ENCODE results near the gene SYNRG. TPM values are rescaled to one million over a fixed set of nuclear protein-coding genes. Genes with fewer than 3 reads are reported as not detected.

SYNRG gene
- total and polyA plus RNA-seq, 2 of the 13 experiments (the other 11 are each of a cell fraction or from before 2014, with no cell fraction given), result 7.3 to 8.7 TPM

DNA sequence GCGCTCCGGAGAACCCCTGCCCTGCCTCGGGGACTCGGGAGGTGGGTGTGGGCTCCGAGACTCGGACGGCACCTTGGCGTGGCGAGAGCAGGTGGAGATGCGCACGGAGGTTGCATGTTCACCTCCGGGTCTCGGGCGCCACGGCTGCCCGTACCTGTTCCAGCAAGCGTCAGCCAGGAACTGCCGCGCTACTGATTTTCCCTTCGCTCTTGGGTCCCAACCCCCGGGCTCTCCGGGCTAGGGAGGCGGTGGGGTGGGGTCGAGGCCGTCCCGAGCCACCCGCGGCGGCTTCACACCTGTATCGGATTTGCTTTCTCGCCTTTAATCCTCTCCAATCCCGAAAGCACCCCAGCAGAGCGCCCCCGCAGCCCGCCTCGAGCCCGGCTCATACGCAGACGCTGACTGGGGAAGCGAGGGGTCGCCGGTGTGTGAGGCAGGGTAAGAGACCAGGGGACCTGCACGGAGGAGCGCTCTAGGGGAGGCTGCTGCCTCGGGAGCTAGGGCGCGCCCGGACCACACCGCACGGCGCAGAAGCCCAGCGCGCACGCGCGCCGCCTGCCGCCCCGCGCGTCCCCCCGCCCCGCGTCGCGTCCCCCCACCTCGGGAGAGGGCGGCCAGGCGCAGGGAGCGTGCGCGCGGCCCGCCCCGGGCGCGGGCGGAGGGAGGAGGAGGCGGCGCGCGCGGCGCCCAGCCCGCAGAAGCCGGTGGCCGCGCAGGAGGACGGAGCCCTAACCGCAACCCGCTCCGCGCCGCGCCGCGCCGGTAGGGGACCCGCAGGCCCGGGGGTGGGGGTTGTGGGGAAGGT, 119.8 kb downstream of the SYNRG start, which contains the start of gene DUSP14 (continued):
- TF ChIP-seq ZBTB4 (CRISPR knock-in tag; IDR thresholded peaks at IDR 0.05; ENCODE audit: borderline replicate concordance) (no peak), NRL (CRISPR knock-in tag; IDR thresholded peaks at IDR 0.05; ENCODE audit: borderline replicate concordance) (peak; percentile 71; the same call in 1 of the 2 replicates), CENPX (CRISPR knock-in tag; IDR thresholded peaks at IDR 0.05) (no peak), U2AF2 (IDR thresholded peaks at IDR 0.05; ENCODE audit: low read depth, low read length) (no peak), RBM22 (optimal IDR thresholded peaks at IDR 0.05; ENCODE audit: low read length) (no peak), ARID2 (CRISPR knock-in tag; IDR thresholded peaks at IDR 0.05; ENCODE audit: borderline replicate concordance) (peak; percentile 83), GATA4 (IDR thresholded peaks at IDR 0.05; ENCODE audit: borderline replicate concordance, low read depth) (no peak), KDM3A (CRISPR knock-in tag; IDR thresholded peaks at IDR 0.05; ENCODE audit: low read depth) (no peak), ZNF776 (CRISPR knock-in tag; IDR thresholded peaks at IDR 0.05) (no peak), SP4 (CRISPR knock-in tag; IDR thresholded peaks at IDR 0.05) (no peak), ZXDC (CRISPR knock-in tag; IDR thresholded peaks at IDR 0.05) (no peak), HOXA9 (CRISPR knock-in tag; IDR thresholded peaks at IDR 0.05; ENCODE audit: borderline replicate concordance) (no peak), ZNF484 (CRISPR knock-in tag; IDR thresholded peaks at IDR 0.05; ENCODE audit: borderline replicate concordance, low read depth) (no peak), MEIS1 (CRISPR knock-in tag; IDR thresholded peaks at IDR 0.05; ENCODE audit: borderline replicate concordance) (no peak), ZNF362 (CRISPR knock-in tag; IDR thresholded peaks at IDR 0.05; ENCODE audit: borderline replicate concordance) (no peak)
- TF ChIP-seq, protein P1, sequence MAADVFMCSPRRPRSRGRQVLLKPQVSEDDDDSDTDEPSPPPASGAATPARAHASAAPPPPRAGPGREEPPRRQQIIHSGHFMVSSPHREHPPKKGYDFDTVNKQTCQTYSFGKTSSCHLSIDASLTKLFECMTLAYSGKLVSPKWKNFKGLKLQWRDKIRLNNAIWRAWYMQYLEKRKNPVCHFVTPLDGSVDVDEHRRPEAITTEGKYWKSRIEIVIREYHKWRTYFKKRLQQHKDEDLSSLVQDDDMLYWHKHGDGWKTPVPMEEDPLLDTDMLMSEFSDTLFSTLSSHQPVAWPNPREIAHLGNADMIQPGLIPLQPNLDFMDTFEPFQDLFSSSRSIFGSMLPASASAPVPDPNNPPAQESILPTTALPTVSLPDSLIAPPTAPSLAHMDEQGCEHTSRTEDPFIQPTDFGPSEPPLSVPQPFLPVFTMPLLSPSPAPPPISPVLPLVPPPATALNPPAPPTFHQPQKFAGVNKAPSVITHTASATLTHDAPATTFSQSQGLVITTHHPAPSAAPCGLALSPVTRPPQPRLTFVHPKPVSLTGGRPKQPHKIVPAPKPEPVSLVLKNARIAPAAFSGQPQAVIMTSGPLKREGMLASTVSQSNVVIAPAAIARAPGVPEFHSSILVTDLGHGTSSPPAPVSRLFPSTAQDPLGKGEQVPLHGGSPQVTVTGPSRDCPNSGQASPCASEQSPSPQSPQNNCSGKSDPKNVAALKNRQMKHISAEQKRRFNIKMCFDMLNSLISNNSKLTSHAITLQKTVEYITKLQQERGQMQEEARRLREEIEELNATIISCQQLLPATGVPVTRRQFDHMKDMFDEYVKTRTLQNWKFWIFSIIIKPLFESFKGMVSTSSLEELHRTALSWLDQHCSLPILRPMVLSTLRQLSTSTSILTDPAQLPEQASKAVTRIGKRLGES (CRISPR knock-in tag; IDR thresholded peaks at IDR 0.05; ENCODE audit: borderline replicate concordance), result no peak
- TF ChIP-seq, protein P2, sequence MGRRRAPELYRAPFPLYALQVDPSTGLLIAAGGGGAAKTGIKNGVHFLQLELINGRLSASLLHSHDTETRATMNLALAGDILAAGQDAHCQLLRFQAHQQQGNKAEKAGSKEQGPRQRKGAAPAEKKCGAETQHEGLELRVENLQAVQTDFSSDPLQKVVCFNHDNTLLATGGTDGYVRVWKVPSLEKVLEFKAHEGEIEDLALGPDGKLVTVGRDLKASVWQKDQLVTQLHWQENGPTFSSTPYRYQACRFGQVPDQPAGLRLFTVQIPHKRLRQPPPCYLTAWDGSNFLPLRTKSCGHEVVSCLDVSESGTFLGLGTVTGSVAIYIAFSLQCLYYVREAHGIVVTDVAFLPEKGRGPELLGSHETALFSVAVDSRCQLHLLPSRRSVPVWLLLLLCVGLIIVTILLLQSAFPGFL (CRISPR knock-in tag; IDR thresholded peaks at IDR 0.05), result no peak

All from HepG2 (cell line).